Neural cell (in vitro differentiated cells): ENCODE data around the gene MED23. TPM values are rescaled to one million over a fixed set of nuclear protein-coding genes. Genes with fewer than 3 reads are reported as not detected.

Source experiments
- H2AFZ ChIP-seq: fragments of 200-600, 300-800 bp; sonication (generic), shearing (Covaris generic); 2 replicates; pipeline ENCODE4 v1.6.0; 2014; ENCODE audit warnings: low read depth, mild to moderate bottlenecking, antibody characterized with exemption, low read length, moderate library complexity
- H3F3A ChIP-seq: fragments of 200-600 bp; shearing (Covaris generic); 2 replicates; pipeline ENCODE4 v1.6.1; 2016; ENCODE audit warnings: mild to moderate bottlenecking, moderate library complexity, mixed read lengths, antibody characterized with exemption, low read length; ENCODE audit not compliant: insufficient read depth, poor library complexity, severe bottlenecking
- H3K27ac ChIP-seq: fragments of 200-600, 300-800 bp; sonication (generic), shearing (Covaris generic); 2 replicates; pipeline ENCODE4 v1.5.1; 2014; ENCODE audit warnings: mild to moderate bottlenecking, low read length, moderate library complexity
- H3K27me3 ChIP-seq: fragments of 300-800, 200-600 bp; sonication (generic), shearing (Covaris generic); 2 replicates; pipeline ENCODE4 v1.6.0; 2014; ENCODE audit warnings: mild to moderate bottlenecking, low read depth, low read length, moderate library complexity; ENCODE audit not compliant: insufficient read depth
- H3K36me3 ChIP-seq: fragments of 300-800, 200-600 bp; sonication (generic), shearing (Covaris generic); 2 replicates; pipeline ENCODE4 v1.5.1; 2014; ENCODE audit warnings: mild to moderate bottlenecking, antibody characterized with exemption, low read length, moderate library complexity; ENCODE audit not compliant: insufficient read depth
- H3K4me2 ChIP-seq: fragments of 300-800, 200-600 bp; sonication (generic), shearing (Covaris generic); 2 replicates; pipeline ENCODE4 v1.6.0; 2014; ENCODE audit warnings: mild to moderate bottlenecking, low read length
- H3K4me3 ChIP-seq: fragments of 300-800, 200-600 bp; sonication (generic), shearing (Covaris generic); 2 replicates; pipeline ENCODE4 v1.5.1; 2014; ENCODE audit warnings: mild to moderate bottlenecking, low read length, moderate library complexity
- H3K79me2 ChIP-seq: fragments of 200-600 bp; shearing (Covaris generic); replicated peaks from 2 replicates; pipeline ENCODE4 v1.6.0; 2014; ENCODE audit warnings: mild to moderate bottlenecking, low read length, moderate library complexity; ENCODE audit not compliant: insufficient read depth
- H3K9ac ChIP-seq: fragments of 300-800, 200-600 bp; sonication (generic), shearing (Covaris generic); 2 replicates; pipeline ENCODE4 v1.6.1; 2016; ENCODE audit warnings: mild to moderate bottlenecking, low read length, mixed read lengths
- H3K9me2 ChIP-seq: fragments of 200-600 bp; shearing (Covaris generic); 2 replicates; pipeline ENCODE4 v1.6.1; 2016; ENCODE audit warnings: mild to moderate bottlenecking, low read length, mixed read lengths; ENCODE audit not compliant: insufficient read depth
- H3K9me3 ChIP-seq: fragments of 200-600, 300-800 bp; sonication (generic), shearing (Covaris generic); 2 replicates; pipeline ENCODE4 v1.6.1; 2016; ENCODE audit warnings: mild to moderate bottlenecking, mixed run types, low read length, moderate library complexity, mixed read lengths
- H4K20me1 ChIP-seq: fragments of 200-600 bp; shearing (Covaris generic); 2 replicates; pipeline ENCODE4 v1.6.1; 2016; ENCODE audit warnings: mild to moderate bottlenecking, mixed run types; ENCODE audit not compliant: insufficient read depth
- CTCF ChIP-seq: fragments of 450-650 bp; IDR thresholded peaks from 2 replicates; pipeline ENCODE4 v1.5.1; 2014; ENCODE audit warnings: antibody characterized with exemption, mild to moderate bottlenecking, moderate library complexity; ENCODE audit not compliant: poor library complexity, severe bottlenecking
- EP300 ChIP-seq: fragments of 450-650 bp; conservative IDR thresholded peaks from 2 replicates; pipeline ENCODE4 v1.6.1; 2014; ENCODE audit warnings: antibody characterized with exemption, mild to moderate bottlenecking, moderate library complexity; ENCODE audit not compliant: poor library complexity, severe bottlenecking
- EZH2 ChIP-seq: fragments of 200-600, 300-800 bp; shearing (Covaris generic), sonication (generic); IDR thresholded peaks from 2 replicates; pipeline ENCODE4 v1.6.1; 2014; ENCODE audit warnings: antibody characterized with exemption, low read length, borderline replicate concordance, mild to moderate bottlenecking; ENCODE audit not compliant: insufficient read depth, poor library complexity, severe bottlenecking
- MXI1 ChIP-seq: fragments of 450-650 bp; conservative IDR thresholded peaks from 2 replicates; pipeline ENCODE4 v1.6.1; 2014; ENCODE audit warnings: antibody characterized with exemption, mild to moderate bottlenecking; ENCODE audit not compliant: poor library complexity, severe bottlenecking
- POLR2AphosphoS5 ChIP-seq: IDR thresholded peaks from 2 replicates; pipeline ENCODE4 v1.6.1; 2012
- RAD21 ChIP-seq: fragments of 450-650 bp; conservative IDR thresholded peaks from 2 replicates; pipeline ENCODE4 v1.6.1; 2014; ENCODE audit warnings: antibody characterized with exemption, mild to moderate bottlenecking, moderate library complexity
- REST ChIP-seq: IDR thresholded peaks from 2 replicates; pipeline ENCODE4 v1.6.1; 2012; ENCODE audit warnings: borderline replicate concordance
- SMC3 ChIP-seq: fragments of 450-650 bp; conservative IDR thresholded peaks from 2 replicates; pipeline ENCODE4 v1.6.1; 2014; ENCODE audit warnings: antibody characterized with exemption, mild to moderate bottlenecking, moderate library complexity; ENCODE audit not compliant: poor library complexity
- TAF1 ChIP-seq: IDR thresholded peaks from 2 replicates; pipeline ENCODE4 v1.6.1; 2012; ENCODE audit warnings: low read depth
- polyA minus RNA-seq: library from RNA; depleted of rRNA, polyadenylated mRNA; stranded (reverse); fragments of >200 nt; gene quantifications from 2 replicates; pipeline ENCODE4 v1.2.3, GENCODE V29; 2014
- polyA plus RNA-seq: library from polyadenylated mRNA; depleted of rRNA; stranded (reverse); fragments of >200 nt; gene quantifications from 2 replicates; pipeline ENCODE4 v1.2.3, GENCODE V29; 2014

MED23 gene
- 77.9 and 104 TPM in 2 replicates for polyA plus RNA-seq
- polyA minus RNA-seq = 103 and 104 TPM in 2 replicates

GRCh38 chr6:131627724-131628682 is at the start of gene MED23:
TSS of gene MED23 (minus strand) at chr6:131628242. CDS start at chr6:131628049, 193 bp downstream.
- Histone ChIP-seq H3K9ac (peak within 1 kb of the TSS; percentile 91), H4K20me1 (no peaks in the 10 kb centered on the region), H3K9me3 (no peaks in the 10 kb centered on the region), H3K4me2 (peak within 1 kb of the TSS; percentile 86), H3K4me3 (peak within 1 kb of the TSS; percentile 83), H3K27ac (peak within 1 kb of the TSS; percentile 80), H2AFZ (peak within 1 kb of the TSS; percentile 85), H3K27me3 (no peaks in the 10 kb centered on the region), H3F3A (no peaks in the 10 kb centered on the region), H3K36me3 (peaks cover 7% of the 10 kb centered on the region), H3K9me2 (no peaks in the 10 kb centered on the region), H3K79me2 (peaks cover 12% of the 10 kb centered on the region)
- peak; percentile 89 for TF ChIP-seq TAF1
- TF ChIP-seq EZH2 = no peak
- TF ChIP-seq CTCF = peak; percentile 100
- peak; percentile 91 for TF ChIP-seq RAD21
- peak; percentile 80 for TF ChIP-seq EP300
- peak; percentile 98 for TF ChIP-seq SMC3
- peak; percentile 83 for TF ChIP-seq MXI1
- peak; percentile 84 for TF ChIP-seq REST
- peak; percentile 88 for TF ChIP-seq POLR2AphosphoS5

- TF ChIP-seq SMC3 (no peak), MXI1 (no peak), RAD21 (no peak)
- no peaks in the 10 kb centered on the region for H3K9me2 ChIP-seq
- no peak overlapping the region for H2AFZ ChIP-seq
Observed at GRCh38 chr6:131673184-131673583, 45.1 kb upstream of the MED23 start.

More at GRCh38 chr6:131673184-131673583, 45.1 kb upstream of the MED23 start:
- Histone ChIP-seq H3K9ac (no peak overlapping the region), H3K27ac (no peak overlapping the region), H3K9me3 (no peaks in the 10 kb centered on the region), H3K36me3 (no peaks in the 10 kb centered on the region), H4K20me1 (no peaks in the 10 kb centered on the region), H3K79me2 (no peaks in the 10 kb centered on the region), H3K4me2 (no peak overlapping the region), H3K4me3 (no peak overlapping the region), H3F3A (no peaks in the 10 kb centered on the region), H3K27me3 (no peaks in the 10 kb centered on the region)
